ENCODE measurements around the gene ARID4A. TPM values are rescaled to one million over a fixed set of nuclear protein-coding genes. Genes with fewer than 3 reads are reported as not detected.
"Not testable (repeated sequence)": the region's sequence is repeated elsewhere in the genome, so short reads cannot be mapped to it uniquely, and the experiment has no call there.

Gene ARID4A

GRCh38 chr14:58416934-58417333 is 118.6 kb downstream of the ARID4A start:
- H3K4me2 ChIP-seq (ENCODE audit: insufficient read depth, low read length, poor library complexity, severe bottlenecking); H2BK12ac ChIP-seq (ENCODE audit: low read length); H2BK5ac ChIP-seq (ENCODE audit: low read length); H3K27ac ChIP-seq (replicated peaks; ENCODE audit: low read length); H2BK120ac ChIP-seq (ENCODE audit: low read depth, low read length); H3K14ac ChIP-seq (ENCODE audit: low read length); H3K4me3 ChIP-seq (ENCODE audit: low read length in 2 of 2); H2AK5ac ChIP-seq (ENCODE audit: low read depth, low read length); H2AFZ ChIP-seq (ENCODE audit: low read length); H3K23ac ChIP-seq (ENCODE audit: low read depth, low read length, poor library complexity); H3K27me3 ChIP-seq (ENCODE audit: control insufficient read depth in 3 of 3, insufficient read depth in 3 of 3, low read depth in 1 of 3, low read length in 3 of 3); DNase-seq (ENCODE audit: low spot score); H3K18ac ChIP-seq (ENCODE audit: low read length); H3K4me1 ChIP-seq (ENCODE audit: control insufficient read depth in 2 of 2, insufficient read depth in 1 of 2, low read depth in 1 of 2, low read length in 2 of 2); H2BK15ac ChIP-seq (ENCODE audit: low read length); H3K9ac ChIP-seq (ENCODE audit: low read depth, low read length, poor library complexity); H3K79me1 ChIP-seq (ENCODE audit: low read depth, low read length); H3K4ac ChIP-seq (ENCODE audit: low read length); H4K8ac ChIP-seq (ENCODE audit: low read depth, low read length); H4K91ac ChIP-seq (ENCODE audit: low read depth, low read length, poor library complexity): not testable (repeated sequence)
- peaks cover 3 to 16% of the 10 kb centered on the region in 2 donors for H3K9me3 ChIP-seq (replicated peaks in 1 of 2; ENCODE audit: control insufficient read depth in 2 of 2, insufficient read depth in 1 of 2, low read depth in 1 of 2, low read length in 2 of 2)
- H3K36me3 ChIP-seq (replicated peaks in 1 of 2; ENCODE audit: control insufficient read depth in 2 of 2, insufficient read depth in 2 of 2, low read length in 2 of 2): peaks cover 12 to 89% of the 10 kb centered on the region in 2 donors
- no CpG with 5 or more reads among the region's 1 CpG for WGBS, 2 donors (ENCODE audit: extremely low coverage in 2 of 2, insufficient read length in 2 of 2, insufficient replicate concordance in 1 of 2)

Small RNA genes within 50 kb of the gene (small RNA-seq; reads per million reads assigned to genes)
- not detected for gene RNU6-341P (ENCODE audit: insufficient read depth)
